ENCODE data around the gene MACF1. TPM values are rescaled to one million over a fixed set of nuclear protein-coding genes. Genes with fewer than 3 reads are reported as not detected.

MACF1 gene
- total RNA-seq, 2 donors from 2014 or later, result 510 to 525 TPM

DNA sequence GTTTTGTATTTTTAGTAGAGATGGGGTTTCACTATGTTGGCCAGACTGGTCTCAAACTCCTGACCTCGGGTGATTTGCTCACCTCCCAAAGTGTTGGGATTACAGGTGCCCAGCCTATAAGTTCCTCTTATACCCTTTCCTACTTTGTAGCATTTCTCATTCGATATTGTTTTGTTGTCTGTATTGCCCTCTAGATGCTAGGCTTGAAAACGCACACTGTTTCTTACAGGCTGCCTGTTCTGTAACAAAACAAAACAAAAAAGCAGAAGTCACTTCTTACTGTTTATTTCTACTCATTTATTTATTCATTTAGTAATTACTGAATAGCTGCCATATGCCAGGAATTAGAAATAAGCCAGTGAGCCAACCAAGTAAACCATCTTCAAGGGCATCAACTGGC is 150.1 kb downstream of the MACF1 start:
- no peak overlapping the region for H3K27ac Mint-ChIP-seq
- H3K36me3 Mint-ChIP-seq (ENCODE audit: low read depth), result peaks cover 23% of the 10 kb centered on the region
- H3K9me3 ChIP-seq (ENCODE audit: control insufficient read depth, low read length, poor library complexity, severe bottlenecking), result no peaks in the 10 kb centered on the region
- ATAC-seq (no peak), DNase-seq (no peak)
- H3K4me3 Mint-ChIP-seq, result no peak overlapping the region
- H3K4me1 Mint-ChIP-seq, result peaks cover 15% of the 10 kb centered on the region
- H3K27me3 Mint-ChIP-seq, result no peaks in the 10 kb centered on the region

DNA sequence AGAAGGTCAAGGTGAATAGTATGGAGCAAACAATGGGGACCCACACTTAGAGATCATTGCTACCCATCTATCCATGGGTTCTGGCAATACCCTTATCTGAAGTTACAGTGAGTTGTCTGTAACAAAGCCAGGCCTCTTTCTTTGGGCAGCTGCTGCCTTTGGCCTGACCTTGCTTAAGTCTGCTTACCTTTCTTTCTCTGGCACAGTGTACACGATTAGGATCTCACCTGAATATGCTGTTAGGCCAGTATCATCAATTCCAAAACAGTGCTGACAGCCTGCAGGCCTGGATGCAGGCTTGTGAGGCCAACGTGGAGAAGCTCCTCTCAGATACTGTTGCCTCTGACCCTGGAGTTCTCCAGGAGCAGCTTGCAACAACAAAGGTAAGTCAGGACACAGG is 154.0 kb downstream of the MACF1 start:
- peaks cover 17% of the 10 kb centered on the region for H3K4me1 Mint-ChIP-seq
- no peaks in the 10 kb centered on the region for H3K27me3 Mint-ChIP-seq
- no peaks in the 10 kb centered on the region for H3K9me3 ChIP-seq (ENCODE audit: control insufficient read depth, low read length, poor library complexity, severe bottlenecking)
- no peak for DNase-seq
- peaks cover 21% of the 10 kb centered on the region for H3K36me3 Mint-ChIP-seq (ENCODE audit: low read depth)
- H3K27ac Mint-ChIP-seq, result peak overlapping the region; percentile 29
- H3K4me3 Mint-ChIP-seq, result no peak overlapping the region
- no peak for ATAC-seq

GRCh38 chr1:39359028-39359570 is 154.6 kb downstream of the MACF1 start:
- no peak overlapping the region for H3K27ac Mint-ChIP-seq
- H3K27me3 Mint-ChIP-seq, result no peaks in the 10 kb centered on the region
- DNase-seq (no peak), ATAC-seq (no peak)
- peaks cover 12% of the 10 kb centered on the region for H3K4me1 Mint-ChIP-seq
- H3K4me3 Mint-ChIP-seq, result no peak overlapping the region
- peaks cover 15% of the 10 kb centered on the region for H3K36me3 Mint-ChIP-seq (ENCODE audit: low read depth)
- no peaks in the 10 kb centered on the region for H3K9me3 ChIP-seq (ENCODE audit: control insufficient read depth, low read length, poor library complexity, severe bottlenecking)

DNA sequence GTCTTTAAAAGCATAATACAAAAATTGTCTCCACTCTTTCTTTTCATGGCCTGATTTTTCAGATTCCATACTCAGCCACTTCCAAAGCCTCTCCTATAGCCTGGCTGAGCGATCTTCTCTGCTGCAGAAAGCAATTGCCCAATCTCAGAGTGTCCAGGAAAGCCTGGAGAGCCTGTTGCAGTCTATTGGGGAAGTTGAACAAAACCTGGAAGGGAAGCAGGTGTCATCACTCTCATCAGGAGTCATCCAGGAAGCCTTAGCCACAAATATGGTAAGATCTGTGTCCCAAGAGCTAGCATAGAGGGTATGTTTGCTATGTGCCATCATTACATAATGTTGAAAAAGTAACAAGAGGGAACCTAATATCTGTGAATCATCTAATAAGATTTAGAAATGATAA is 156.2 kb downstream of the MACF1 start:
- peak overlapping the region; percentile 45 for H3K27ac Mint-ChIP-seq
- DNase-seq (no peak), ATAC-seq (no peak)
- H3K4me1 Mint-ChIP-seq, result peaks cover 12% of the 10 kb centered on the region
- no peaks in the 10 kb centered on the region for H3K9me3 ChIP-seq (ENCODE audit: control insufficient read depth, low read length, poor library complexity, severe bottlenecking)
- no peak overlapping the region for H3K4me3 Mint-ChIP-seq
- H3K27me3 Mint-ChIP-seq, result no peaks in the 10 kb centered on the region
- peaks cover 15% of the 10 kb centered on the region for H3K36me3 Mint-ChIP-seq (ENCODE audit: low read depth)

GRCh38 chr1:39361446-39361845 is 157.0 kb downstream of the MACF1 start:
- ATAC-seq, result no peak
- H3K36me3 Mint-ChIP-seq (ENCODE audit: low read depth), result peaks cover 15% of the 10 kb centered on the region
- peak overlapping the region; percentile 45 for H3K27ac Mint-ChIP-seq

GRCh38 chr1:39363267-39363666 is 158.8 kb downstream of the MACF1 start:
- peak overlapping the region; percentile 66 for H3K27ac Mint-ChIP-seq
- peaks cover 10% of the 10 kb centered on the region for H3K36me3 Mint-ChIP-seq (ENCODE audit: low read depth)

More at GRCh38 chr1:39361446-39361845, 157.0 kb downstream of the MACF1 start:
- Mint-ChIP-seq H3K4me3 (no peak overlapping the region), H3K27me3 (no peaks in the 10 kb centered on the region), H3K4me1 (peaks cover 12% of the 10 kb centered on the region)
- DNase-seq, result no peak
- no peaks in the 10 kb centered on the region for H3K9me3 ChIP-seq (ENCODE audit: control insufficient read depth, low read length, poor library complexity, severe bottlenecking)

DNA sequence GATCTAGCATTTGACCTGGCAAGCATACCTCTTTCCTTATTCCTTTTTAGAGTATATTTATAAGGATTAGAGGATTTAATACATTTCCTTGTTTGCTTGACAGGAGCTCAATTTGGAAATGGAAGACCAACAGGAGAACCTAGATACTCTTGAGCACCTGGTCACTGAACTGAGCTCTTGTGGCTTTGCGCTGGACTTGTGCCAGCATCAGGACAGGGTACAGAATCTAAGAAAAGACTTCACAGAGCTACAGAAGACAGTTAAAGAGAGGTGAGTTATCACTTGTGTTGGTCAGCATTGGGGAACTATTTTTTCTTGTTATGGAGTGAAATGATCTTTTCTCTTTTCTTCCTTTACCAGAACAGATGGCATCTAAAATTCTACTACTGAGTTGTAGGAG is 163.6 kb downstream of the MACF1 start:
- Mint-ChIP-seq H3K4me3 (peak overlapping the region; percentile 31), H3K27me3 (no peaks in the 10 kb centered on the region), H3K4me1 (peaks cover 2% of the 10 kb centered on the region), H3K27ac (peak overlapping the region; percentile 63), H3K36me3 (ENCODE audit: low read depth) (peaks cover 6% of the 10 kb centered on the region)
- peaks cover 7% of the 10 kb centered on the region for H3K9me3 ChIP-seq (ENCODE audit: control insufficient read depth, low read length, poor library complexity, severe bottlenecking)
- DNase-seq (no peak), ATAC-seq (no peak)

More at GRCh38 chr1:39363267-39363666, 158.8 kb downstream of the MACF1 start:
- Mint-ChIP-seq H3K27me3 (no peaks in the 10 kb centered on the region), H3K4me1 (peaks cover 7% of the 10 kb centered on the region), H3K4me3 (no peak overlapping the region)
- no peaks in the 10 kb centered on the region for H3K9me3 ChIP-seq (ENCODE audit: control insufficient read depth, low read length, poor library complexity, severe bottlenecking)
- DNase-seq (no peak), ATAC-seq (no peak)

DNA sequence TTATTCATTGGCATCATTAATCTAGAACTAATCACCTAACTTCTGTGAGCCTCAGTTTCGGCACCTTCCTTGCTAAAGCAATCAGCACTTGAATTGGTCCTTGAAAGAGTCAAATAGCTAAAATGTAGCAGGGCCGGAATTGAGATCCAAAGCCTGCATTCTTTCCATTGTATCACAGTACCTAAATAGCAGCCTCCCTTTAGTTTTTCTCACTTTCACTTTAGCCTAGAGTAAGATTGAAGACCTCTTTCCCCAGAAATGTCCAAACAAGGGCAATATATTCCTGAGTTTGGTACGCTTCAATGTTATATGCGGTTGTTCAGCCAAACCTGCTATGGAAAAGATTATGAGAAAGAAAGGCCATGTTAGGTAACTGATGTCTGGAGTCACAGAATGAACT is 165.1 kb downstream of the MACF1 start:
- H3K4me3 Mint-ChIP-seq, result no peak overlapping the region
- H3K27me3 Mint-ChIP-seq, result no peaks in the 10 kb centered on the region
- no peak for DNase-seq
- H3K36me3 Mint-ChIP-seq (ENCODE audit: low read depth), result peaks cover 3% of the 10 kb centered on the region
- ATAC-seq, result no peak
- peaks cover 7% of the 10 kb centered on the region for H3K9me3 ChIP-seq (ENCODE audit: control insufficient read depth, low read length, poor library complexity, severe bottlenecking)
- H3K4me1 Mint-ChIP-seq, result no peaks in the 10 kb centered on the region
- H3K27ac Mint-ChIP-seq, result no peak overlapping the region

DNA sequence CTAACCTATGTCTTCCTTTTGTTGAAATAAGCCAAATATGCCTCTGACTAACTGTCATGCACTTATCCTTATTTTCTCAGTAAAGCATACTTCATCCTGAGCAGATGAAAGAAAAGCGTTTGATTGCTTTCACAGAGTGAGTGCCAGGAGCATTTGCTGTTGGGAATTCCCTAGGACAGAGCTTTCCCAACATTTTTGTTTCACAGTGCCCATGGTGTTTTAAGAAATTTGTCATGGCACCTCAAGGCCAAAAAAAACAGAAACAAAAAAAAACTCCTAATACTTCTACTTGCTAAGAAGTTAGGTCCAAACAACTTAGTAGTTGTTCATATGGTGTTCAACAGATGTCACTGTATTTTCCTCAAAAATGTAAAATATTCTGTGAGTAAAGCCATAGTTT is 166.1 kb downstream of the MACF1 start:
- ATAC-seq (no peak), DNase-seq (no peak)
- Mint-ChIP-seq H3K4me3 (no peak overlapping the region), H3K36me3 (ENCODE audit: low read depth) (peaks cover 3% of the 10 kb centered on the region), H3K4me1 (no peaks in the 10 kb centered on the region), H3K27ac (no peak overlapping the region), H3K27me3 (no peaks in the 10 kb centered on the region)
- peaks cover 7% of the 10 kb centered on the region for H3K9me3 ChIP-seq (ENCODE audit: control insufficient read depth, low read length, poor library complexity, severe bottlenecking)

GRCh38 chr1:39372105-39372504 is 167.6 kb downstream of the MACF1 start:
- no peak overlapping the region for H3K4me3 Mint-ChIP-seq
- peaks cover 3% of the 10 kb centered on the region for H3K36me3 Mint-ChIP-seq (ENCODE audit: low read depth)
- no peaks in the 10 kb centered on the region for H3K4me1 Mint-ChIP-seq
- H3K9me3 ChIP-seq (ENCODE audit: control insufficient read depth, low read length, poor library complexity, severe bottlenecking), result peaks cover 7% of the 10 kb centered on the region
- ATAC-seq (no peak), DNase-seq (no peak)
- no peak overlapping the region for H3K27ac Mint-ChIP-seq
- H3K27me3 Mint-ChIP-seq, result no peaks in the 10 kb centered on the region

DNA sequence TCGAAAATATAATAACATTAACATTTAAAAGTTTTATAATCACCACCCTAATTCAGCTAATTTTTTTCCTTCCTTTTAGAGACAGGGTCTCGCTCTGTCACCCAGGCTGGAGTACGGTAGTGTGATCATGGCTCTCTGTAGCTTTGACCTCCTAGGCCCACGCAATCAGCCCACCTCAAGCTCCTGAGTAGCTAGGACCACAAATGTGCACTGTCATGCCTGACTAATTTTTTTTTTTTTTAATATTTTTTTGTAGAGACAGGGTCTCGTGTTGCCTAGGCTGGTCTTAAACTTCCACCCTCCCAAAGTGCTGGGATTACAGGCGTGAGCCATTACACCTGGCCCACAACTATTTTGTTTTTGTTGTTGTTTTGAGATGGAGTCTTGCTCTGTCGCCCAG is 172.2 kb downstream of the MACF1 start:
- H3K4me3 Mint-ChIP-seq, result no peak overlapping the region
- DNase-seq, result no peak
- no peak for ATAC-seq
- no peaks in the 10 kb centered on the region for H3K9me3 ChIP-seq (ENCODE audit: control insufficient read depth, low read length, poor library complexity, severe bottlenecking)
- H3K36me3 Mint-ChIP-seq (ENCODE audit: low read depth), result peaks cover 3% of the 10 kb centered on the region
- H3K4me1 Mint-ChIP-seq, result peaks cover 3% of the 10 kb centered on the region
- no peak overlapping the region for H3K27ac Mint-ChIP-seq
- no peaks in the 10 kb centered on the region for H3K27me3 Mint-ChIP-seq

GRCh38 chr1:39378377-39378776 is 173.9 kb downstream of the MACF1 start:
- Mint-ChIP-seq H3K27me3 (no peaks in the 10 kb centered on the region), H3K27ac (peak overlapping the region; percentile 45), H3K4me3 (no peak overlapping the region), H3K36me3 (ENCODE audit: low read depth) (no peaks in the 10 kb centered on the region), H3K4me1 (peaks cover 3% of the 10 kb centered on the region)
- DNase-seq, result no peak
- ATAC-seq, result peak; percentile 39
- no peaks in the 10 kb centered on the region for H3K9me3 ChIP-seq (ENCODE audit: control insufficient read depth, low read length, poor library complexity, severe bottlenecking)

GRCh38 chr1:39379187-39379586 is 174.7 kb downstream of the MACF1 start:
- no peak for DNase-seq
- Mint-ChIP-seq H3K36me3 (ENCODE audit: low read depth) (no peaks in the 10 kb centered on the region), H3K27ac (peak overlapping the region; percentile 45), H3K4me1 (peaks cover 3% of the 10 kb centered on the region), H3K4me3 (peak overlapping the region; percentile 31), H3K27me3 (no peaks in the 10 kb centered on the region)
- H3K9me3 ChIP-seq (ENCODE audit: control insufficient read depth, low read length, poor library complexity, severe bottlenecking), result no peaks in the 10 kb centered on the region
- no peak for ATAC-seq

- DNase-seq (no peak), ATAC-seq (no peak)
- Mint-ChIP-seq H3K4me1 (peaks cover 3% of the 10 kb centered on the region), H3K4me3 (no peak overlapping the region), H3K27me3 (no peaks in the 10 kb centered on the region), H3K27ac (no peak overlapping the region), H3K36me3 (ENCODE audit: low read depth) (no peaks in the 10 kb centered on the region)
- no peaks in the 10 kb centered on the region for H3K9me3 ChIP-seq (ENCODE audit: control insufficient read depth, low read length, poor library complexity, severe bottlenecking)
Measured at GRCh38 chr1:39380036-39380435, 175.5 kb downstream of the MACF1 start.

Measured in T-helper 17 cell (primary cell).